ENCODE data around the gene C9orf50.

C9orf50 gene

GRCh38 chr9:129570450-129571297 is 50.2 kb downstream of the C9orf50 start:
- DNase-seq (ENCODE audit: low read depth in 2 of 2) = no peak

GRCh38 chr9:129569502-129570449 is 51.1 kb downstream of the C9orf50 start:
- no peak for DNase-seq (ENCODE audit: low read depth in 2 of 2)

GRCh38 chr9:129568560-129569501 is 52.1 kb downstream of the C9orf50 start:
- no peak for DNase-seq (ENCODE audit: low read depth in 2 of 2)

GRCh38 chr9:129567842-129568559 is 52.9 kb downstream of the C9orf50 start:
- no peak for DNase-seq (ENCODE audit: low read depth in 2 of 2)

GRCh38 chr9:129567329-129567728 is 53.6 kb downstream of the C9orf50 start:
- no peak for DNase-seq (ENCODE audit: low read depth in 2 of 2)

- no peak for DNase-seq (ENCODE audit: low read depth in 2 of 2)
Observed at GRCh38 chr9:129566563-129567266, 54.2 kb downstream of the C9orf50 start.

GRCh38 chr9:129562917-129563316 is 58.0 kb downstream of the C9orf50 start:
- no peak for DNase-seq (ENCODE audit: low read depth in 2 of 2)

GRCh38 chr9:129562514-129562913 is 58.4 kb downstream of the C9orf50 start:
- DNase-seq (ENCODE audit: low read depth in 2 of 2) = no peak

All from stimulated activated CD4-positive, alpha-beta T cell treated with anti-CD3 and anti-CD28 coated beads, Interleukin-15, amount 100 ng/mL, for 48 hours (primary cell).